Esophagus (tissue), 2 donors: ENCODE results near the gene SEC14L5. TPM values are rescaled to one million over a fixed set of nuclear protein-coding genes. Genes with fewer than 3 reads are reported as not detected.

ENCODE experiments used
- H3K27ac ChIP-seq, 2 donors: one replicate each; pipeline ENCODE4 v1.5.1; 2013; ENCODE audit warnings: low read depth in 2 of 2, mild to moderate bottlenecking in 2 of 2, inconsistent platforms in 1 of 2, low read length in 1 of 2, moderate library complexity in 1 of 2
- H3K27me3 ChIP-seq, 2 donors: one replicate each; pipeline ENCODE4 v1.6.1; 2013; ENCODE audit warnings: low read length in 2 of 2, control low read depth in 1 of 2, mild to moderate bottlenecking in 1 of 2; ENCODE audit not compliant: insufficient read depth in 2 of 2, control insufficient read depth in 1 of 2
- H3K36me3 ChIP-seq, 2 donors: one replicate each; pipeline ENCODE4 v1.6.1; 2013; ENCODE audit warnings: low read length in 1 of 2; ENCODE audit not compliant: control insufficient read depth in 2 of 2, insufficient read depth in 2 of 2
- H3K4me1 ChIP-seq, 2 donors: one replicate each; pipeline ENCODE4 v1.6.1; 2013; ENCODE audit warnings: low read length in 1 of 2; ENCODE audit not compliant: control insufficient read depth in 2 of 2, insufficient read depth in 2 of 2
- H3K4me3 ChIP-seq, 2 donors: one replicate each; pipeline ENCODE4 v1.5.1; 2013; ENCODE audit warnings: low read length in 2 of 2, mild to moderate bottlenecking in 2 of 2, low read depth in 1 of 2, moderate library complexity in 1 of 2
- H3K9me3 ChIP-seq, 2 donors: one replicate each; pipeline ENCODE4 v1.6.1; 2013; ENCODE audit warnings: mild to moderate bottlenecking in 2 of 2, low read depth in 1 of 2, low read length in 1 of 2, moderate library complexity in 1 of 2; ENCODE audit not compliant: control insufficient read depth in 2 of 2, insufficient read depth in 1 of 2
- WGBS, 2 donors: extraction: QIAGEN DNeasy Blood & Tissue Kit; methylation state at CpG; one replicate each; pipeline ENCODE4 v1.1.7; 2013; 5-methylcytosine and 5-hydroxymethylcytosine counted together
- polyA plus RNA-seq, 2 donors: library from polyadenylated mRNA; stranded (reverse); fragments of 200-250 nt; gene quantifications; one replicate each; pipeline ENCODE4 v1.2.3, GENCODE V29; 2013
- donor health status: healthy with polysubstance abuse.
- donor health status: Bipolar disorder and iron deficiency.

The SEC14L5 gene
- polyA plus RNA-seq, 2 donors = 0.19 to 0.49 TPM

DNA sequence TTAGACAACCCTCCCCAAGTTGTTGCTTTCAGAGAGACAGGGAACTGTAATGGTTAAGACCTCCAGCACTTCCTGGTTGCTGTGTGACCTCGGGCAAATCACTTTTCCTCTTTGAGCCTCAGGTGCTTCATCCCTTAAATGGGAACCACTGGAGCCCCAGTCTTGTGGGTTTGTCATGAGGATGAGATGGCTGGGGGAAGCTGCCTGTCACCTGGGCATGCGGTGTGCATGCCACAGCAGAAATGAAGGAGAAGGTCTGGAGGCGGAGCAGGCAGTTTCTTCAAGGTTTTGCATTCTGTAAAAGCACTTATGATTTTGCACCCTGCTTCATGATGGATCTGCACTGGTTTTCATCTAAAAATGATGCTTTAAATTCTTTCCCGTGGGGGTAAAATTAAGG is 53.5 kb downstream of the SEC14L5 start:
- 47 to 73% methylated on average over 4 of the region's 4 CpGs for WGBS, 2 donors
- H3K36me3 ChIP-seq = no peaks in the 10 kb centered on the region
- no peaks in the 10 kb centered on the region for H3K27me3 ChIP-seq
- H3K4me1 ChIP-seq = no peaks in the 10 kb centered on the region
- peaks cover 0 to 3% of the 10 kb centered on the region in 2 donors for H3K9me3 ChIP-seq
- H3K4me3 ChIP-seq = no peak overlapping the region
- H3K27ac ChIP-seq = no peak overlapping the region

DNA sequence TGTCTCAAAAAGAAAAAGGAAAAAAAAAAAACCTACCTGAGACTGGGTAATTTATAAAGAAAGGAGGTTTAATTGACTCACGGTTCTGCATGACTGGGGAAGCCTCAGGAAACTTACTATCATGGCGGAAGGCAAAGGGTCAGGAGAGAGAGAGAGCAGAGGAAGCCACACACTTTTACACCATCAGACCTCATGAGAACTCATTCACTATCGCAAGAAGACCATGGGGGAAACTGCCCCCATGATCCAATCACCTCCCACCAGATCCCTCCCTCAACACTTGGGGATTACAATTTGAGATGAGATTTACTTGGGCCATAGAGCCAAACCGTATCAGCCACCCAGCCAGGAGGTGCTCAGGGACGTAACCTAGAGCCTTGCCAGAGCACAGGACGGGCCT is 54.8 kb downstream of the SEC14L5 start:
- H3K4me1 ChIP-seq = no peaks in the 10 kb centered on the region
- H3K27me3 ChIP-seq = no peaks in the 10 kb centered on the region
- WGBS, 2 donors = 70 to 77% methylated on average over 6 of the region's 6 CpGs
- no peak overlapping the region for H3K4me3 ChIP-seq
- H3K27ac ChIP-seq = no peak overlapping the region
- no peaks in the 10 kb centered on the region for H3K36me3 ChIP-seq
- peaks cover 0 to 3% of the 10 kb centered on the region in 2 donors for H3K9me3 ChIP-seq

DNA sequence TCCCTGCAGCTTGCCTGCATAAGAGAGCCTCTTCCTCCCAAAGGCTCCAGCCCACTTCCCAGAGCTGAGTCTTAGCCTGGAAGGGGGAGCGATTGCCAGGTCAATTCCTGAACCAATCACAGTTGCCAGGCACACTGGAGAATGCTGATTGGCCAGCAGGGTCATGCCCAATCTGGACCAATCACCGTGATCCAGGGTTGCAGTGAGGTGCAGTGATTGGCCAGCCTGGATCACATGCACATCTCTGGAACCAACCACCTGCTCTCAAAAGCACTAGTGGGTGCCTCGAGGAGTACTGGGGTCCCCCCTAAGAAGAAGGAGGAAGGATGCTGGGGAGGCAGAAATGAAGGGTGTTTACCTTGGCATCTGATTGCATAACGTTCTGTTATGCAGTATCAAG is 57.2 kb downstream of the SEC14L5 start:
- 63 to 64% methylated on average over 4 of the region's 4 CpGs for WGBS, 2 donors
- Histone ChIP-seq H3K27ac (no peak overlapping the region), H3K27me3 (no peaks in the 10 kb centered on the region), H3K4me3 (no peak overlapping the region), H3K36me3 (no peaks in the 10 kb centered on the region), H3K4me1 (no peaks in the 10 kb centered on the region), H3K9me3 (peaks cover 0 to 3% of the 10 kb centered on the region in 2 donors)

DNA sequence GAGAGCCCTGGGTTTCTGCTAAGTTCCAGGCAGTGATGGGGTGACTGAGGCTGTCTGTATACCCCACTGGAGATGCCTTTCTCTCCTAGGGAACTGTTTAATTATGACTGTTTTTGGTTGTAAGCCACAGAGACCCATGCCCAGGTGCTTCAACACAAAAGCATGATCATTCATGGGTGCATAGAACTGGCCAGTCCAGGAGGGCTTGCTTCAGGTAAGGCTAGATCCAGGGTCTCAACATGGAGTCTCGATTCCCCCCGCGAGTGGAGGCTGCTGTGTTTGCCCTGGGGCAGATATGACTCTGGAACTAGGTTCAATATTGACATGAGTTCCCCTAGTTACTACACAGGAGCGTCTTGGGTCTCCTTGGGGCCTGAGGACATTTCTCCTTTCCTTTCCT is 57.8 kb downstream of the SEC14L5 start:
- Histone ChIP-seq H3K36me3 (no peaks in the 10 kb centered on the region), H3K4me1 (no peaks in the 10 kb centered on the region), H3K27me3 (no peaks in the 10 kb centered on the region), H3K27ac (no peak overlapping the region), H3K4me3 (no peak overlapping the region), H3K9me3 (peaks cover 0 to 3% of the 10 kb centered on the region in 2 donors)
- 80 to 84% methylated on average over 4 of the region's 4 CpGs for WGBS, 2 donors

DNA sequence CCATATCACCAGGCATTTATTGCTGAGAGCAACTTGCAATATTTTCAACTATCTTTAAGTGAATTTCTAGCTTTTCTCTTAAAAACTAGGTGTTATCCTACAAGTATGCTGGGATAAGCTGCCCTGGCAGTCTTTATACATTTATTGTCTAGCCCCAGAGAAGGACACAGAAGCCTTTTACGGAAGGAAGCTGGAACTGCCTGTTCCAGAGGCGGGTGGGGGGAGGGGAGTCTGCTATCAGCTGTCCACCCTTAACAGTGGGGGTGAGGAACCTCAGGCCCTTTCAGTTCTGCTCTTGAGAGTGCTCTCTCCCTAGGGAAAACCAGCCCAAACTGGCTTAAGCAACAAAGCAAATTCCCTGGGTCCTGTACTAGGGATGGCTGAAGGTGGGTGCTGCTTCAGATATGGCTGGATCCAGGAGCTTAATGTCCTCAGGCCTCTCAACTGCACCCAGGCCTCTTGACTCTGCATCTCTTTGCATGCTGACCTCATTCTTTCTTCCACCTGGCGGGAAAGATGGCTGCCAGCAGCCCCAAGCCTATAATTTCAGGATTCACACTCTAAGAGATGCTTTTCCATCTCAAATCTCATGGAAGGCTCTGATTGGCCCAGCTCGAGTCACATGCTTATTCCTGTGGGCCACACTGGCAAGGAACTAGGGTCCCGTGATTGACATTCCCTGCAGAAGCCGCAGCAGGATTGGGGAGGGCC is 59.0 kb downstream of the SEC14L5 start:
- WGBS, 2 donors = 77 to 81% methylated on average over 6 of the region's 6 CpGs
- Histone ChIP-seq H3K27ac (no peak overlapping the region), H3K27me3 (no peaks in the 10 kb centered on the region), H3K9me3 (peaks cover 0 to 3% of the 10 kb centered on the region in 2 donors), H3K4me1 (no peaks in the 10 kb centered on the region), H3K36me3 (no peaks in the 10 kb centered on the region), H3K4me3 (no peak overlapping the region)

DNA sequence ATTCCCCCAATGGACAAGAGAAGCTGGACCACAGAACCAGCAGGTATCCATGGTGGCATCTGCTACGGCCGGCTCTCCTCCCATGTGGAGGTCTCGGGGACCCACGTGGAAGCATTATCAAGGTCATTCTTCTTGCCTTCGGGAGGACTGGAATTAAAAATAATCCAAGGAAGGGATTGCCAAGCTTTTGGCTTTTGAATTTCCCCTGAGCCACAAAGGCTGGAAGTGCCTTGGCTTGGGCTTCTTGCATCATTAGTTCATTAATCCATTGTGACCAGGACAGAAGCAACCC is 59.5 kb downstream of the SEC14L5 start:
- WGBS, 2 donors = 87 to 90% methylated on average over 5 of the region's 5 CpGs
- Histone ChIP-seq H3K4me3 (no peak overlapping the region), H3K27ac (no peak overlapping the region), H3K36me3 (no peaks in the 10 kb centered on the region), H3K4me1 (no peaks in the 10 kb centered on the region), H3K27me3 (no peaks in the 10 kb centered on the region), H3K9me3 (peaks cover 0 to 3% of the 10 kb centered on the region in 2 donors)

DNA sequence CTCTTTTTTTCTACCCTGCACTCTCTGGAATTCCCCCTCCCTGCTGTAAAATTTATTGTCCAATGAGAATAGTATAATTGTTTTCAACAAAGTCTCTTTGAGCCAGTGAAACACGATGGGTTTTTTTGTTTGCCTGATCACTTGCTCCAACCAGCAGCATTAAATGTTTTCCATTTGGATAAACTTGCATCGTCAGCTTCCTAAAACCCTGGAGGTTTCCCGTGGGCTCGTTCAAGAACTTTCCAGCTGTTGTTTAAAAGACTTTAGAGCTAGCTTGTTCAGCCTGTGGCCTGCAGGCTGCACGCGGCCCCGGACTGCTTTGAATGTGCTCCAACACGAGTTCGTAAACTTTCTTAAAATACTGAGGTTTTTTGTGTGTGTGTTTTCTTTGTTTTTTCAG is 60.7 kb downstream of the SEC14L5 start:
- WGBS, 2 donors = 26 to 38% methylated on average over 9 of the region's 9 CpGs
- Histone ChIP-seq H3K4me1 (no peaks in the 10 kb centered on the region), H3K9me3 (peaks cover 0 to 3% of the 10 kb centered on the region in 2 donors), H3K27ac (no peak overlapping the region), H3K27me3 (no peaks in the 10 kb centered on the region), H3K4me3 (no peak overlapping the region), H3K36me3 (no peaks in the 10 kb centered on the region)

DNA sequence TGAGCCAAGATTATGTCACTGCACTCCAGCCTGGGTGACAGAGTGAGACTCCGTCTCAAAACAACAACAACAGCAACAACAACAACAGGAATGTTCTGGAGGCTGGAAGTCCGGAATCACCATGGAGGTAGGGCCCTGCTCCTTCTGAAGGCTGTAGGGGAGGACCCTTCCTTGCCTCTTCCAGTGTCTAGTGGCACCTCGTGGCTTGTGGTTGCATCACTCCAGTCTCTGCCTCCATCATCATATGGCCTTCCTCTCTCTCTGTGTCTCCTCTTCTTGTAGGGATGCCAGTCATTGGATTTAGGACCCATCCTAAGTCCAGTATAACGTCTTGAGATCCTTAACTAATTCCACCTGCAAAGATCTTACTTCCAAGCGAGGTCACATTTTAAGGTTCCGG is 61.6 kb downstream of the SEC14L5 start:
- Histone ChIP-seq H3K36me3 (no peaks in the 10 kb centered on the region), H3K27ac (no peak overlapping the region), H3K27me3 (no peaks in the 10 kb centered on the region), H3K9me3 (peaks cover 0 to 3% of the 10 kb centered on the region in 2 donors), H3K4me3 (no peak overlapping the region), H3K4me1 (no peaks in the 10 kb centered on the region)
- 74 to 81% methylated on average over 6 of the region's 6 CpGs for WGBS, 2 donors

DNA sequence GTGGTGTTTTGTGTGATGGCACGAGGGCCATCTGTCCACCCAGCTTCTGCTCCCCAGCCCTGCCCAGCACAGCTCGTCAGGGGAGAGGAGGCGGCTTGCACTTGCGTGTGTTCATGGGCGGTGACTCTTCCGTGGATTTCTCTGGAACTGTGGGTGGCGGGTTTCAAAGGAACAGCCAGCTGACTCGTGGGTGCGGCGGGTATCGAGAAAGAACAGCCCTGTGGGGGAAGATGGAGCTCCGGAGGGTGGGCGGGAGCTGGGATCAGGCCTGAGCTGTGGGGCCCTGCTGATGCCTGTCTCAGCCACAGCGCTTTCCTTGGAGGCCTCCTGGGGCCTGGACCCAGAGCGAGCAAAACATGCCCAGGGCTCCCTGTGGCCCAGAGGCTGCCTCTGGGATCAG is 62.4 kb downstream of the SEC14L5 start:
- WGBS, 2 donors = 58 to 63% methylated on average over 15 of the region's 15 CpGs
- H3K36me3 ChIP-seq = no peaks in the 10 kb centered on the region
- no peak overlapping the region for H3K27ac ChIP-seq
- no peaks in the 10 kb centered on the region for H3K9me3 ChIP-seq
- no peaks in the 10 kb centered on the region for H3K27me3 ChIP-seq
- H3K4me3 ChIP-seq = no peak overlapping the region
- H3K4me1 ChIP-seq = peaks cover 0 to 2% of the 10 kb centered on the region in 2 donors

DNA sequence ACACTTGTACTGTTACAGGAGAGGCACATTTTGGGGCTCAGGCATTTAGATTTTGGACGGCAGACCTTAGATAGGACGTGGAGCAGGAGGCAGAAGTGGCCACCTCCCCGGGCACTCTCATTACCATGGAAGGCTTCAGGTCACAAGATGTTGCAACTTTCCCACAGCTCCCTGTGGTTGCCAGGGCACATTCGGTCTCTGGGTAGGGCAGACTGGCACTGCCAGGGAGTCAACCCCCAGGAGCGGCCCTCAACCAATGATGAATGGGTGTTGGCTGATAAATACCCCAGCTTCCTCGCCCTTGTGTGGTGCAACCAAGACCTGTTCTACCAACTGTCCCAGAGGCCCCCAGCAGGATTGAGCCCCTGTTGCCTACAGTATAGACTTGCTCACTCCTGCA is 64.4 kb downstream of the SEC14L5 start:
- H3K4me1 ChIP-seq = peaks cover 0 to 2% of the 10 kb centered on the region in 2 donors
- no peaks in the 10 kb centered on the region for H3K9me3 ChIP-seq
- peaks cover 0 to 4% of the 10 kb centered on the region in 2 donors for H3K36me3 ChIP-seq
- no peak overlapping the region for H3K27ac ChIP-seq
- 80 to 81% methylated on average over 6 of the region's 6 CpGs for WGBS, 2 donors
- no peaks in the 10 kb centered on the region for H3K27me3 ChIP-seq
- H3K4me3 ChIP-seq = no peak overlapping the region
